Nephron (organoid): ENCODE data around the gene FAM168A.

Experiments
- H3K27ac Mint-ChIP-seq, 3 experiments: 2 replicates each; pipeline ENCODE4 v1.8.0; 2020; ENCODE audit warnings: mixed read lengths in 3 of 3, mild to moderate bottlenecking in 2 of 3, moderate library complexity in 1 of 3
- H3K27me3 Mint-ChIP-seq: 2 replicates; pipeline ENCODE4 v1.8.0; 2021; ENCODE audit warnings: low read depth, mild to moderate bottlenecking, moderate library complexity, mixed read lengths
- H3K36me3 Mint-ChIP-seq: 2 replicates; pipeline ENCODE4 v1.8.0; 2020; ENCODE audit warnings: low read depth, mixed read lengths
- H3K4me1 Mint-ChIP-seq: 2 replicates; pipeline ENCODE4 v1.8.0; 2020; ENCODE audit warnings: mixed read lengths
- H3K4me3 Mint-ChIP-seq, 3 experiments: 2 replicates each; pipeline ENCODE4 v1.8.0; 2020; ENCODE audit warnings: mild to moderate bottlenecking in 3 of 3, mixed read lengths in 3 of 3, moderate library complexity in 2 of 3
- H3K9me3 Mint-ChIP-seq: 2 replicates; pipeline ENCODE4 v1.8.0; 2020; ENCODE audit warnings: mixed read lengths
- CTCF ChIP-seq, 3 experiments: fragments of 200-600 bp; sonication (generic); IDR thresholded peaks; one replicate each; pipeline ENCODE4 v1.5.0; 2021; ENCODE audit warnings: antibody characterized with exemption in 3 of 3; ENCODE audit not compliant: unreplicated experiment in 3 of 3

FAM168A gene

GRCh38 chr11:73350908-73351636, 246.8 kb downstream of the FAM168A start:
- no peaks in the 10 kb centered on the region for H3K9me3 Mint-ChIP-seq
- peaks cover 13% of the 10 kb centered on the region for H3K4me1 Mint-ChIP-seq
- H3K27me3 Mint-ChIP-seq = no peaks in the 10 kb centered on the region
- no peak overlapping the region for H3K4me3 Mint-ChIP-seq
- H3K27ac Mint-ChIP-seq = no peak overlapping the region
- TF ChIP-seq CTCF (IDR thresholded peaks at IDR 0.05; ENCODE audit: unreplicated experiment in 3 of 3) = peak; percentile 91 to 98 (median 96)
- peaks cover 27% of the 10 kb centered on the region for H3K36me3 Mint-ChIP-seq
